ENCODE data around the gene HCRT.
"Not testable (repeated sequence)": the region's sequence is repeated elsewhere in the genome, so short reads cannot be mapped to it uniquely, and the experiment has no call there.

The HCRT gene

GRCh38 chr17:42184713-42185620 is at the start of gene HCRT:
Gene HCRT, minus strand, starts transcription at chr17:42185452. Its CDS starts 87 bp downstream, at chr17:42185365.
- Mint-ChIP-seq H3K9me3 (no peaks in the 10 kb centered on the region), H3K4me1 (peaks cover 29% of the 10 kb centered on the region), H3K27ac (ENCODE audit: low read depth) (peak within 1 kb of the TSS; percentile 85), H3K36me3 (ENCODE audit: insufficient read depth) (peaks cover 8% of the 10 kb centered on the region), H3K27me3 (no peaks in the 10 kb centered on the region), H3K4me3 (peak within 1 kb of the TSS; percentile 81)
- no peak for ATAC-seq (replicated peaks; ENCODE audit: extremely low read depth, poor library complexity, severe bottlenecking)
- DNase-seq (ENCODE audit: low spot score in 2 of 2) = no peak

GRCh38 chr17:42233994-42234393 is 48.7 kb upstream of the HCRT start:
- no peak overlapping the region for H3K4me3 Mint-ChIP-seq
- H3K36me3 Mint-ChIP-seq (ENCODE audit: insufficient read depth) = peaks cover 13% of the 10 kb centered on the region
- peaks cover 40% of the 10 kb centered on the region for H3K4me1 Mint-ChIP-seq
- no peak for ATAC-seq (replicated peaks; ENCODE audit: extremely low read depth, poor library complexity, severe bottlenecking)
- H3K27ac Mint-ChIP-seq (ENCODE audit: low read depth) = no peak overlapping the region
- DNase-seq (ENCODE audit: low spot score in 2 of 2) = no peak
- H3K27me3 Mint-ChIP-seq = no peaks in the 10 kb centered on the region
- no peaks in the 10 kb centered on the region for H3K9me3 Mint-ChIP-seq

- H3K4me1 Mint-ChIP-seq = peaks cover 34% of the 10 kb centered on the region
- peaks cover 13% of the 10 kb centered on the region for H3K36me3 Mint-ChIP-seq (ENCODE audit: insufficient read depth)
- H3K4me3 Mint-ChIP-seq = no peak overlapping the region
- DNase-seq (ENCODE audit: low spot score in 2 of 2) = no peak
- no peaks in the 10 kb centered on the region for H3K9me3 Mint-ChIP-seq
- no peak overlapping the region for H3K27ac Mint-ChIP-seq (ENCODE audit: low read depth)
- no peaks in the 10 kb centered on the region for H3K27me3 Mint-ChIP-seq
- no peak for ATAC-seq (replicated peaks; ENCODE audit: extremely low read depth, poor library complexity, severe bottlenecking)
Observed at GRCh38 chr17:42233156-42233555, 47.9 kb upstream of the HCRT start.

- H3K4me3 Mint-ChIP-seq = no peak overlapping the region
- H3K4me1 Mint-ChIP-seq = peaks cover 29% of the 10 kb centered on the region
- DNase-seq (ENCODE audit: low spot score in 2 of 2) = no peak
- H3K36me3 Mint-ChIP-seq (ENCODE audit: insufficient read depth) = peaks cover 19% of the 10 kb centered on the region
- H3K9me3 Mint-ChIP-seq = no peaks in the 10 kb centered on the region
- no peaks in the 10 kb centered on the region for H3K27me3 Mint-ChIP-seq
- peak overlapping the region; percentile 59 for H3K27ac Mint-ChIP-seq (ENCODE audit: low read depth)
- ATAC-seq (replicated peaks; ENCODE audit: extremely low read depth, poor library complexity, severe bottlenecking) = no peak
Observed at GRCh38 chr17:42230225-42230624, 45.0 kb upstream of the HCRT start.

- H3K9me3 Mint-ChIP-seq = no peaks in the 10 kb centered on the region
- H3K27ac Mint-ChIP-seq (ENCODE audit: low read depth) = no peak overlapping the region
- H3K27me3 Mint-ChIP-seq = no peaks in the 10 kb centered on the region
- ATAC-seq (replicated peaks; ENCODE audit: extremely low read depth, poor library complexity, severe bottlenecking) = no peak
- H3K4me3 Mint-ChIP-seq = no peak overlapping the region
- H3K36me3 Mint-ChIP-seq (ENCODE audit: insufficient read depth) = peaks cover 31% of the 10 kb centered on the region
- H3K4me1 Mint-ChIP-seq = peaks cover 10% of the 10 kb centered on the region
- no peak for DNase-seq (ENCODE audit: low spot score in 2 of 2)
Observed at GRCh38 chr17:42227849-42228700, 42.8 kb upstream of the HCRT start.

- DNase-seq (ENCODE audit: low spot score in 2 of 2) (no peak), ATAC-seq (replicated peaks; ENCODE audit: extremely low read depth, poor library complexity, severe bottlenecking) (no peak)
- H3K9me3 Mint-ChIP-seq = no peaks in the 10 kb centered on the region
- H3K27me3 Mint-ChIP-seq = no peaks in the 10 kb centered on the region
- peaks cover 12% of the 10 kb centered on the region for H3K4me1 Mint-ChIP-seq
- peaks cover 41% of the 10 kb centered on the region for H3K36me3 Mint-ChIP-seq (ENCODE audit: insufficient read depth)
- H3K4me3 Mint-ChIP-seq = no peak overlapping the region
- no peak overlapping the region for H3K27ac Mint-ChIP-seq (ENCODE audit: low read depth)
Observed at GRCh38 chr17:42225646-42226045, 40.4 kb upstream of the HCRT start.

GRCh38 chr17:42224651-42225050 is 39.4 kb upstream of the HCRT start:
- ATAC-seq (replicated peaks; ENCODE audit: extremely low read depth, poor library complexity, severe bottlenecking) = no peak
- no peaks in the 10 kb centered on the region for H3K9me3 Mint-ChIP-seq
- H3K27ac Mint-ChIP-seq (ENCODE audit: low read depth) = peak overlapping the region; percentile 13
- H3K27me3 Mint-ChIP-seq = no peaks in the 10 kb centered on the region
- DNase-seq (ENCODE audit: low spot score in 2 of 2) = no peak
- H3K36me3 Mint-ChIP-seq (ENCODE audit: insufficient read depth) = peaks cover 35% of the 10 kb centered on the region
- peaks cover 7% of the 10 kb centered on the region for H3K4me1 Mint-ChIP-seq
- H3K4me3 Mint-ChIP-seq = no peak overlapping the region

GRCh38 chr17:42221886-42222745 is 36.9 kb upstream of the HCRT start:
- Mint-ChIP-seq H3K4me3 (no peak overlapping the region), H3K36me3 (ENCODE audit: insufficient read depth) (peaks cover 39% of the 10 kb centered on the region), H3K27me3 (no peaks in the 10 kb centered on the region), H3K4me1 (peaks cover 7% of the 10 kb centered on the region), H3K27ac (ENCODE audit: low read depth) (peak overlapping the region; percentile 82), H3K9me3 (no peaks in the 10 kb centered on the region)
- DNase-seq (ENCODE audit: low spot score in 2 of 2) = peak; percentile 45 to 46
- peak; percentile 78 for ATAC-seq (replicated peaks; ENCODE audit: extremely low read depth, poor library complexity, severe bottlenecking)

GRCh38 chr17:42219280-42219679 is 34.0 kb upstream of the HCRT start:
- DNase-seq (ENCODE audit: low spot score in 2 of 2); H3K4me3 Mint-ChIP-seq; ATAC-seq (replicated peaks; ENCODE audit: extremely low read depth, poor library complexity, severe bottlenecking); H3K4me1 Mint-ChIP-seq; H3K27ac Mint-ChIP-seq (ENCODE audit: low read depth); H3K9me3 Mint-ChIP-seq; H3K27me3 Mint-ChIP-seq: not testable (repeated sequence)
- H3K36me3 Mint-ChIP-seq (ENCODE audit: insufficient read depth) = peaks cover 50% of the 10 kb centered on the region

- no peaks in the 10 kb centered on the region for H3K4me1 Mint-ChIP-seq
- DNase-seq (ENCODE audit: low spot score in 2 of 2) (no peak), ATAC-seq (replicated peaks; ENCODE audit: extremely low read depth, poor library complexity, severe bottlenecking) (no peak)
- no peaks in the 10 kb centered on the region for H3K27me3 Mint-ChIP-seq
- H3K4me3 Mint-ChIP-seq = no peak overlapping the region
- H3K36me3 Mint-ChIP-seq (ENCODE audit: insufficient read depth) = peaks cover 73% of the 10 kb centered on the region
- peak overlapping the region; percentile 22 for H3K27ac Mint-ChIP-seq (ENCODE audit: low read depth)
- no peaks in the 10 kb centered on the region for H3K9me3 Mint-ChIP-seq
Observed at GRCh38 chr17:42214156-42214555, 28.9 kb upstream of the HCRT start.

GRCh38 chr17:42212382-42212781 is 27.1 kb upstream of the HCRT start:
- Mint-ChIP-seq H3K27ac (ENCODE audit: low read depth) (no peak overlapping the region), H3K9me3 (no peaks in the 10 kb centered on the region), H3K36me3 (ENCODE audit: insufficient read depth) (peaks cover 85% of the 10 kb centered on the region)

GRCh38 chr17:42211921-42212341 is 26.7 kb upstream of the HCRT start:
- H3K4me1 Mint-ChIP-seq; ATAC-seq (replicated peaks; ENCODE audit: extremely low read depth, poor library complexity, severe bottlenecking); H3K27ac Mint-ChIP-seq (ENCODE audit: low read depth); H3K27me3 Mint-ChIP-seq; H3K9me3 Mint-ChIP-seq; H3K4me3 Mint-ChIP-seq; DNase-seq (ENCODE audit: low spot score in 2 of 2): not testable (repeated sequence)
- H3K36me3 Mint-ChIP-seq (ENCODE audit: insufficient read depth) = peaks cover 83% of the 10 kb centered on the region

More at GRCh38 chr17:42212382-42212781, 27.1 kb upstream of the HCRT start:
- no peaks in the 10 kb centered on the region for H3K27me3 Mint-ChIP-seq
- no peak overlapping the region for H3K4me3 Mint-ChIP-seq
- no peak for DNase-seq (ENCODE audit: low spot score in 2 of 2)
- no peak for ATAC-seq (replicated peaks; ENCODE audit: extremely low read depth, poor library complexity, severe bottlenecking)
- H3K4me1 Mint-ChIP-seq = no peaks in the 10 kb centered on the region
